NCI-H2029 treated with DMSO at 0.1 percent for 48 hours (cell line): ENCODE data around the gene PLA2G4B.
A peak's percentile ranks its signal among the peaks of the same experiment; 100 is the strongest.

Experiments used
- DNase-seq: peaks from one replicate; lab custom pipeline; 2025; lab: John Stamatoyannopoulos, UW

Gene PLA2G4B

DNA sequence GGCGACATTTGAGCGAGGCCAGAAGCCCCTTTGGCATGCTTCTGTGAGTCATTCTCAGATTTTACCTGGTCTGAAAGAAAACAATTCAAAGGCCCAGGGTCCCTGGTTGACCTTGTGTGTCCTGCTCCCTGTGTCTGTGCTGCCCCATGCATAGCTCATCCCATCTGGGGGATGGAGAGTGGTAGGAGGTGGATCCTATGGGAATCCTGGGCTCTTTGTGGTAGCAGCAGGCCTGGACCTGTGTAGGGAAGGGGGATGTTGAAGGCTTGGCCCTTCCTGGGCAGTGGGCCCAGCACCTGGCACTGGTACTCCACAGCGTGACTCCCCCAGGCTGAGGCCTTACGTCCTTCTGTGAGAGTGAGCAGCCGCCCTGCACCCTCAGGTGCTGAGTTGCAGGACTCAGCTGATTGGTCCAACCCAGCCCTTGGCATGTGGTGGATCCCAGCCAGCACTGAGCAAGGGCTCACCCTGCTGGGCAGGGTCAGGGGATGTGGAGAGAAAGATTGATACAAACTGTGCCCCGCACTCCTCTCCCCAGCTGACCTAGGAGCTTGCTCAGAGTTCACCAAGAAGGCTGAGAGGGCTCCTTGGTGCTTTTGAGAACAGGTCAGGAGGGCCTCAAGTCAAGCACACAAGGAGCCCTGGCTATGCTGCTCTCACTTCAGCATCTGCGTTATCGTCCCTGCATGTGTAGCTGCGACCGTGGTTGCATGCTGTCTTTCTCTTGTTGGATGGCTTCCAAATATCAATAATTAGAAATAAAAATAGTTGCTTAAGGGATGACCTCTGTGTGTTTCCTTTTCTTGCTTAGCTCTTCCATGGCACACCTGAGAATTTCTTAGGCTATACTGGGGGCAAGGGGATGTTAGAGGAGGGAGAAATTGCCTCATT lies 32.1 kb upstream of the PLA2G4B start:
- no peak for DNase-seq

DNA sequence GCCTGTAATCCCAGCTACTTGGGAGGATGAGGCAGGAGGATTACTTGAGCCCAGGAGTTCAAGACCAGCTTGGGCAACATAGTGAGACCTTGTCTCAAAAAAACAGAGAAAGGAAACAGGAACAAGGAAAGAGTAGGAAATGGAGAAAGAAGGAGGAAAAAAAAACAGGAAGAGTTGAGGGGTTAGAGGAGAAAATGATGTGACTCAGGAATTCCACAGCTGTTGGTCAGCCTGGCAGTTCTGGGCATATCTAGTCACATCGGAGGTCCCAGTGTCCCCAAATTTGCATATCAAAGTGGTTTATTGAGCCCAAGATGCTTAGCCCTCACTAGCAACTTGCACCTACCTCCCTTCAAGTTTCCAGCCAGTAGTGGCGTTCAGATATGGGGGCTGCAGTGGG lies 29.5 kb upstream of the PLA2G4B start:
- no peak for DNase-seq

DNA sequence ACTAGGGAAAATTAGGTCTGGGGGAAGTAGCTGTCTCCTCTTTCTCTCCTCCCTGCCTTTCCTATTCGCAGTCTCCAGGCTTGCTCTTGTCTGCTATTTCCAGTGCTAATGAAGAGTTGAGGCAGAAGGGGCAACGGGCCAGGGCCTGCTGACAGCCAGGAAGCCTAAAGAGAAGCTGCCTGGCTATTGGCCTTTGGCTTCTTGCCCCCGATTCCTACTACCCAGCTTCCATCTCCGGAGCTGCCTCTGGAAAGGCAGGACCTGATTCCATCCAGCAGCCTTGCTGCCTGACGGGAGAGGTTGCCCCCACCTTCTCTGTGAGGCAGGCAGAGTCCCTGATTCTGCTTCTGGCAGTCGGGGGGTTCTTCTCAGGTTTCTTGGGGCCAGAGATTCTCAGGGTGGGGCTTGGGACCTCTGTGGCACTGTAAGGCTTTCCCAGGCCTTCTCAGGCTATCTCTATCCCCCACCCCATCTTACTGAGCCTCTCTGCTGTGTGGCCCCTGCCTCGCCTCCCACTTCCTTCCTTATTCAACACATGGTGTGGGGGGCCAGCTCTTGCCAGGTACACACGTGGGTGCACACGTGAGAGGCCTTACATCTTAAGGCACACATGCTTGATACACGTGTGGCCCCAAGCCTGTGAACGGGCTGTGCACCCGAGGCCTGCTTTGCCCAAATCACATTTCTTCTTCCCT lies 29.0 kb upstream of the PLA2G4B start:
- no peak for DNase-seq

DNA sequence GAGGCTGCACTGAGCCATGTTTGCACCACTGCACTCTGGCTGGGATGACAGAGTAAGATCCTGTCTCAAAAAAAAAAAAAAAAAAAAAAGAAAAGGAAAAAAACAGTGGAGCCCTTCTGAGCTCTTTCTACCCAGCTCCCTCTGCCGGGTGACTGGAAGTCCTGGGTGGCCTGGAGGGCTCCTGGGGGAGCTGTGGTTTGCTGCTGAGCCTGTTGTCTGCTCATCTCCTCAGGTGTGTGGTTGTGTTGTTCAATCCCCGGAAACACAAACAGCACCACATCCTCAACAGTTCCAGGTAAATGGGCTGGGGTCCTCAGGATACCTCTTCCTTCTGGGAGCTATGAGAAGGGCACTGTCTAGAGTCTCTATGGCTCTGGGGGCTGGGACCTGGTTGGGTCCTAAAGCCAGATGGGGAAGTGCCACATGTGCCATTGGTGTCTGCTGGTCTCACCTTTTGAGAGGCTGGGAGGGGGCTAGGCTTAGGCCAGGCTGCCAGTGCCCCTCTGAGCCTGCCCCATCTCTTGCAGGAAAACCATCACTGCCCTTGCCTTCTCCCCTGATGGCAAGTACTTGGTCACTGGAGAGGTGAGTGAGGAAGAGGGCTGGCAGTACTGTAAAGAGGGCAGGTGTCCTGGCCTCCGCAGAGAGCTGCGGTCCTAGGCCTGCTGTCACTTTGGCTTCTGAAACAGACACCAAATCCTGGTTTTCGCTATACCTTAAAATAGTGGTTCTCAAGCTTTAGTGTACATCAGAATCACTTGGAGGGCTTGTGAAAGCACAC lies 27.8 kb upstream of the PLA2G4B start:
- no peak for DNase-seq

DNA sequence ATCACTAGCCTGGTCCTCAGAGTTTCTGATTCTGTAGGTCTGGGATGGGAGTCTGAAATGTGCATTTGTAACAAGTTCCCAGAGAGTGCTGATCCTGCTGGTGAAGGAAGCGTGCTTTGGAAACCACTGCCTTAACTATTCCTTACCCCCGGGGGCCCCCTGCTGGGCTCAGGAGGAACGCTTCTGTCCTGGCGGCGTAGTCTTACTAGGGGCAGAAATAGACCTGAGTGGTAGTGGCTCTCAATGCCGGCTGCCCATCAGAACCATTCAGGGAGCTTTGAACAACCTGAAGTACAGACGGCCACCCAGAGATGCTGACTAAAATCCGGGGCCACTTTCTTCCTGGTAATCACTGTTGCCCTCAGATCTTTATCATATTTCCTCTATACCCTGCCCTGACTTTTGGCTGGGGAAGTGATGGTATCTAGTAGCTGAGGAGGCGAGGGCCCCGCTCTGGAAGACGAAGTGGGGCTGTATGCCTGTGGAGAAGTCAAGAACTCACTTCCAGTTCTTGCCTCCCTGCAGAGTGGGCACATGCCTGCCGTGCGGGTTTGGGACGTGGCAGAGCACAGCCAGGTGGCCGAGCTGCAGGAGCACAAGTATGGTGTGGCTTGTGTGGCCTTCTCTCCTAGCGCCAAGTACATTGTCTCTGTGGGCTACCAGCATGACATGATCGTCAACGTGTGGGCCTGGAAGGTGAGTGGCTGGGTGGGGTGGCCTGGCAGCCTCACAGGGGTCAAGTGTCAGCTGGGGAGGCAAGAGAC lies 27.0 kb upstream of the PLA2G4B start:
- DNase-seq, result peak; percentile 43

DNA sequence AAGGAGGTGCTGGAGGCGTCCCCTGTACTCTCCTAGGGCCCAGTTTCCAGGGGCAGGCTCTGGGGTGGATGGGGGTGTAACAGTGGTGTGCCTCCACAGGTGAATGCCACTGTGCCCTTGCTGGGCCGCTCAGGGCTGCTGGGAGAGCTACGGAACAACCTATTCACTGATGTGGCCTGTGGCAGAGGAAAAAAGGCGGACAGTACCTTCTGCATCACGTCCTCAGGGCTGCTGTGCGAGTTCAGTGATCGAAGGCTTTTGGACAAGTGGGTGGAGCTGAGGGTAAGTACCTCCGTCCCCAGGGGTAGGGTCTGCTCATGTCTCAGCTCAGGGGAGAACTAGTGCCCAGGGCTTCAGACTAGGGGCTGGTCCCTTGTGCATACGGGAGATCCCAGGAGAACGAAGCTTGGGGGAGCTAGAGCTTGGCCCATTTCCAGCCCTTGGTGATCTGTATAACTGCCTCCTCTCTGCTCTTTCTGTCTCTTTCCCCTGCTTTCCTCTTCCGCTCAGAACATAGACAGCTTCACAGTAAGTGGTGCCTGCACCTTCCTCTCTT lies 25.7 kb upstream of the PLA2G4B start:
- DNase-seq, result no peak

DNA sequence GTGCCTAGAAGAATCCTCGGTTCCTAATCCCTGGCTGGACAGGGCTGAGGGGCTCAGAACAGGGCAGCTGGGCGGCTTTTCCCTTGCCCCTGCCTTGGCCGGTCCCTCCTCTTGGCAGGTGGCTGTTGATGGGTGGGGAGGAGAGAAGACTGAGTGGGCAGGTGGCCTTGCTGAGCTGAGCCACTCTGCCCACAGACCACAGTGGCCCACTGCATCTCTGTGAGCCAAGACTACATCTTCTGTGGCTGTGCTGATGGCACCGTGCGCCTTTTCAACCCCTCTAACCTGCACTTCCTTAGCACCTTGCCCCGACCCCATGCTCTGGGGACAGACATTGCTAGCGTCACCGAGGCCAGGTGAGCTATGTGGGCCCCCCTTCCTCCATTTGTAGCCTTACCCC lies 25.2 kb upstream of the PLA2G4B start:
- no peak for DNase-seq

DNA sequence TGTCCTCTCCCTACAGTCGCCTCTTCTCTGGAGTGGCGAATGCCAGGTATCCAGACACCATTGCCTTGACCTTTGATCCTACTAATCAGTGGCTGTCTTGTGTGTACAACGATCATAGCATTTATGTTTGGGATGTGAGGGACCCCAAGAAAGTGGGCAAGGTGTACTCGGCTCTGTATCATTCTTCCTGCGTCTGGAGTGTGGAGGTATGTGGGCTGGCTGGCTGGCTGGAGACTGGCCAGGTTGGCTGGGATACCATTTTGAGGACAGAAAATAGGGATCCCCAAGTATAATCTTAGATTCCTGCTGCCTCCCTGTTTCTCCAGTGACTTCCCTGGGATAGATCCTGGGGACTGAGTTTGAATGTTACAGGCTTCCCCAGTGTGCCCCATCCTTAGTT lies 24.1 kb upstream of the PLA2G4B start:
- DNase-seq, result no peak

DNA sequence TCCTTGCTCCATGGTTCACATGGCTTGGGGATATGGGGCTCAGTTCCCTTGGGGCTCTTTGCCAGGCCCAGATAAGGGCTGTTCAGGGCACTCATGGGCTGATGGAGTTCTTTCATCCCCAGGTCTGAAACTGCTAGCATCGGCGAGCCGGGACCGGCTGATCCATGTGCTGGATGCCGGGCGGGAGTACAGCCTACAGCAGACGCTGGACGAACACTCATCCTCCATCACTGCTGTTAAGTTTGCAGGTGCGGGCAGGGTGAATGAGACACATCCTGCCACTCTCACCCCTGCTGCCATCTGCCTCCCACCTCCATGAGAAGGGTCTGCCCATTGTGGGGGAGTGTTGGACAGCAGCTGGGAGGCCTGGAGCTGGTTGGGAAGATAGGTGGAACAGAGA lies 21.9 kb upstream of the PLA2G4B start:
- no peak for DNase-seq

DNA sequence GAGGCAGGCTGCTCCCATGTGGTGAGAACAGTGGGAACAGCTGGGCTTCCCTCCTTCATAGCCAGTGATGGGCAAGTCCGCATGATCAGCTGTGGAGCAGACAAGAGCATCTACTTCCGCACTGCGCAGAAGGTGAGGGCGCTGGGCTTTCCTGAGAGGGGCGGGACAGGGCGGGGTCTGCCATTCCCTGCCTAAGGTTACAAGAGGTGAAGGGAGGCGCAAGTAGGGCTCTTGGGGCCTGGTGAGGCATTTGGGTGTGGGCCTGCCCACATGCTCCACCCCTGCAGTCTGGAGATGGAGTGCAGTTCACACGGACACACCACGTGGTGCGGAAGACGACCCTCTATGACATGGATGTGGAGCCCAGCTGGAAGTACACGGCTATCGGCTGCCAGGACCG lies 21.3 kb upstream of the PLA2G4B start:
- no peak for DNase-seq

DNA sequence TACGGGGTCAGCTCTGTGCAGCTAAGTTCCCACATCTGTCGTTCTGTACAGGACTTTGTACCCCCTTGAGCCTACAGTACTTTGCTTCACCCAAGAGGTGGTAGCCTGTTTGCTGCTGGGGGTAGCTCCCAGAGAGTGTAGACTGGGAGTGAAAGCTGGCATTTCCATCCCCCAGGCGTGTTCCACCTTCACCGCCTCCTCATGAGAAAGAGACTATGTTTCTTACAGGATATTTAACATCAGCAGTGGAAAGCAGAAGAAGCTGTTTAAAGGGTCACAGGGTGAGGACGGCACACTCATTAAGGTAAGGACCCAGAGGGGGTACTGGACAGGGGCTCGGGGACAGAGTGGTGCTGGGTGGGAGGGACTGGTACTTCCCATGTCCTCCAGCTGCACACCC lies 20.9 kb upstream of the PLA2G4B start:
- DNase-seq, result no peak

DNA sequence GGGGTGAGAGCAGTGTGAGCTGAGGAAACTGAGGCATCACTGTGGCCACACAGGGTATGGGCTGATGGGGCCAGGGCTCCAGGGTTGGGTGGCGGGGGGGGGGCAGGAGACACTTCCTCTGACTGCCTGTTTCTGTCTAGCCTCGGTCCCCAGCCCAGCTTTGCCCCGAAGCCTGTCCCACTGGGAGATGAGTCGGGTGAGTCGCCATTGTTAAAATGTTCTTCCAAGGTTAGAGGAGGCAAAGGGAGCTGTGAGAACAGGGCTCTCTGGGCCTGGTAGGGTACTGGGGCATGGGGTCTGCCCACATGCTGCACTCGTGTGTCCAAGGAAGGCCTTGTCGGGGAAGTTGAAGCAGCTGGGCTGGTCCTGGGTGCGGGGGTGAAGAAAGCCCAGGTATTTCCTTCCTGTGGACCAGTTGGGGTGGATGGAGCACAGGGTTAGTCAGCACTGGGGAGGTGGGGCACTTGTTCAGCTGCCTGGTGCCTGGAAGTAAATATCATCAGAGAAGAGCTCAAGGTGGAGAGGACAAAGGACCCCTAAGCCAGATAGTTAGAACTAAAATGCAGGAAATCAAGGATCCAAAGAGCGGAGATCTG lies 19.1 kb upstream of the PLA2G4B start:
- no peak for DNase-seq

DNA sequence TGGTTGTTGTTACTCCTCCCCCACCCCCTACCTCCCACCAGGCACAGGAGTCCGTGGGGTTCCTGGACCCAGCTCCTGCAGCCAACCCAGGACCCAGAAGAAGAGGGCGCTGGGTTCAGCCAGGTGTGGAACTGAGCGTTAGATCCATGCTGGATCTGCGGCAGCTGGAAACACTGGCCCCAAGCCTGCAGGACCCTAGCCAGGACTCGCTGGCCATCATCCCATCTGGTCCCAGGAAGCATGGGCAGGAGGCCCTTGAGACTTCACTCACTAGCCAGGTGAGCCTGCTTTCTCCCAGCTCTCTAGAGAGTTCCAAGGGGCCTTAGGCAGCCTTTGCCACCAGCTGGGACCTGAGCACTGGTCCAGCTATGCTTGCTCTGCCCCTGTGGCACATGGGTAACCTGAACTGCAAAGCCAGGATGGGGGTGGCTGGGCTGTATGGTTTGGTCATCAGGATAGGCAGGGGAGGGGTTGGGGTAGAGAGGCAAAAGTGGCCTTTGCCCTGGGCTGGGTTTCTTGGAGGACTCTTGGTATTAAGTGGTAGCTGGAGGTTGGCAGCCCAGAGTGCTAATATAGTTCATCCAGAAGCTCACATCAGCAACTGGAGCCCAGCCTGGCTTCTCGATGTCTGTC lies 17.7 kb upstream of the PLA2G4B start:
- no peak for DNase-seq

DNA sequence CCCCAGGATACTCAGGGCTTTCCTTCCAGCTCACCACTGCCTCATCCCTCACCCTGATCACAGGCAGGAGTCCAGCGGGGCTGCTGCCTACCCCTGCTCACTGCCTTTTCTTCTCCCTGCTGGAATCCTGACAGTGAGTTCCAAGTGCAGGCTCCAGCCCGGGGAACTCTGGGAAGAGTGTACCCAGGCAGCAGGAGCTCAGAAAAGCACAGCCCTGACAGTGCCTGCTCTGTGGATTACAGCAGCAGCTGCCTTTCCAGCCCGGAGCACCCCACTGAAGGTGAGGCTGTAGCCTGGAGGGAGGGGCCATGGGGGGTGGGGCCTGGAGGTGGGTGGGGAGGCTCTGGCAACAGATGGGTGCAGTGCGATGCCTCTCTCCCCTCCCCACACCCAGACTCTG lies 16.8 kb upstream of the PLA2G4B start:
- DNase-seq, result no peak

DNA sequence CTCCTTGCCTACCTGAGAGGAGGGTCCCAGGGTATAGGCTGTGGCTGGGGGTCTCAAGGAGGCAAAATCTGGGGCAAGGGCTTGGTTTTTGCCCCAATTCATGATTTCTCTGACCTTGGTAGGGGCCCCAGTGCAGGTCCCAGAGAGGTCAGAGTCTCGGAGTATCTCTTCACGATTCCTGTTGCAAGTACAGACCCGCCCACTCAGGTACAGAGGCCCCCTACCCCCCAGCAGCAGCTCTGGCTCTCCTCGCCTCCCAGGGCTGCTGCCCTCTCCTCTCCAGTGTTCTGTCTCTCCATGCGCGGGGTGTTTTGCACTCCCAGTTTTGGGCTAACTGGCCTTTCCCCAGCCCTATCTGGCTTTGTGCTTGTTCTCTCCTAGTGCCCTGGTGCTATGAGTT lies 16.2 kb upstream of the PLA2G4B start:
- DNase-seq, result no peak

DNA sequence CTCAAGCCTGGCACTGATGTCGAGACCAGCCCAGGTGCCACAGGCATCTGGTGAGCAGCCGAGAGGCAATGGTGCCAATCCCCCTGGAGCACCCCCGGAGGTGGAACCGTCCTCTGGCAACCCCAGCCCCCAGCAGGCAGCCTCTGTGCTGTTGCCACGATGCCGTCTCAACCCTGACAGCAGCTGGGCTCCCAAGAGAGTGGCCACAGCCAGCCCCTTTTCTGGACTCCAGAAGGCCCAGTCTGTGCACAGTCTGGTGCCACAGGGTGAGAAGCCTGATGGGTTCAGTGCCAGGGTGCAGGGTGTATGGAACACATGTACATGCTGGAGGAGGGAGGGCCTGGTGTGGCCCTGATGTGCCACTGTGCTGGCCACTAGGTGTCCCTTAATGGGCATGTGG lies 15.7 kb upstream of the PLA2G4B start:
- no peak for DNase-seq

DNA sequence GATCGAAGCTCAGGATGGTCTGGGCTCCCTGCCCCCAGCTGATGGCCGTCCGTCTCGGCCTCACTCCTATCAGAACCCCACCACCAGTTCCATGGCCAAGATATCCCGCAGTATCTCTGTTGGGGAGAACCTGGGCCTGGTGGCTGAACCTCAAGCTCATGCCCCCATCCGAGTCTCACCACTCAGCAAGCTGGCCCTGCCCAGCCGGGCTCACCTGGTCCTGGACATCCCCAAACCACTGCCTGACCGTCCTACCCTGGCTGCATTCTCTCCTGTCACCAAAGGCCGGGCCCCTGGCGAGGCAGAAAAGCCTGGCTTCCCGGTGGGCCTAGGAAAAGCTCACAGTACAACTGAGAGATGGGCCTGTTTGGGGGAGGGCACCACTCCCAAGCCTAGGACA lies 15.1 kb upstream of the PLA2G4B start:
- DNase-seq, result no peak

DNA sequence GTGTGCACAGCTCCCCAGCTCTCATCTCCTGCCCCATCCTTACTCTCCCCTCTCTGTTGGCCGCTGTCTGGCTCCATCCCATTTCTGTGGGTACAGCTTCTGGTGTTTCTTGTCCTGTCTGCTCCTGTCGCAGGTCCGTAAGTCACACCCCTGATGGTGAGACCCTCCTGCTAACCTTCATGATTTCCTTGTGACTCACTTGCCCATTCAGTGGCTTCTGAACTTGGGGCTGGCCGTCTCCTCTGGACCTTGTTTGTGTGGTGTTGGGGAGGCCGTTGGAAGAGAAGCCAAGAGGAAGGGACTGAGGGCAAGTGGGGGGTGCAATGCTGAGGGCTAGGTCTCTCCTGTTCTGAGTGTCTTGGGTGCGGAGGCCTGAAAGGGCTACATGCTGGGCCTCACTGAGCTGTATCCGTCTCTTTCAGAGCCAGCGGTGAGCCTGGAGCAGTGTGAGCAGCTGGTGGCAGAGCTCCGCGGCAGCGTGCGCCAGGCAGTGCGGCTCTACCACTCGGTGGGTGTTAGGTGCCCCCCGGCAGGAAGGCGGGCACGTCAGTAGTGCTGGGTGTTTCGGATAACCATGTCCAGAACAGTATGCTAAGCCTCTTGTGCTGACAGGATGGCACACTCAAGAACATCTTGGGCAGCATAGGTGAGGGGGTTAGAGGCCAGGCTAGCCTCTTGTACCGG lies 14.4 kb upstream of the PLA2G4B start:
- DNase-seq, result no peak

DNA sequence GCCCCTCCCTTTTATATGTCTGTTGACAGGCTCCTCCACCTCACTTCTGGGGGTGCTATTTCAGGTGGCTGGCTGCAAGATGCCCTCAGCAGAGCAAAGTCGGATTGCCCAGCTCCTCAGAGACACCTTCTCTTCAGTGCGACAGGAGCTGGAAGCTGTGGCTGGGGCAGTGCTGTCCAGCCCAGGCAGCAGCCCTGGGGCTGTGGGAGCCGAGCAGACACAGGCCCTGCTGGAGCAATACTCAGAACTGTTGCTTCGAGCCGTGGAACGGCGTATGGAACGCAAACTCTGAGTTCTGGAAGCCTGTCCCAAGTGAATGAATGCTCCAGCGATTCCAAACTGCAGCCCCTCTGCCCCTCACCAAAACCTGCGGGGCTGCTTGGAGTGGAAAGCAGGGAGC lies 13.5 kb upstream of the PLA2G4B start:
- no peak for DNase-seq
